ENCODE measurements around the gene KSR2.

The KSR2 gene

DNA sequence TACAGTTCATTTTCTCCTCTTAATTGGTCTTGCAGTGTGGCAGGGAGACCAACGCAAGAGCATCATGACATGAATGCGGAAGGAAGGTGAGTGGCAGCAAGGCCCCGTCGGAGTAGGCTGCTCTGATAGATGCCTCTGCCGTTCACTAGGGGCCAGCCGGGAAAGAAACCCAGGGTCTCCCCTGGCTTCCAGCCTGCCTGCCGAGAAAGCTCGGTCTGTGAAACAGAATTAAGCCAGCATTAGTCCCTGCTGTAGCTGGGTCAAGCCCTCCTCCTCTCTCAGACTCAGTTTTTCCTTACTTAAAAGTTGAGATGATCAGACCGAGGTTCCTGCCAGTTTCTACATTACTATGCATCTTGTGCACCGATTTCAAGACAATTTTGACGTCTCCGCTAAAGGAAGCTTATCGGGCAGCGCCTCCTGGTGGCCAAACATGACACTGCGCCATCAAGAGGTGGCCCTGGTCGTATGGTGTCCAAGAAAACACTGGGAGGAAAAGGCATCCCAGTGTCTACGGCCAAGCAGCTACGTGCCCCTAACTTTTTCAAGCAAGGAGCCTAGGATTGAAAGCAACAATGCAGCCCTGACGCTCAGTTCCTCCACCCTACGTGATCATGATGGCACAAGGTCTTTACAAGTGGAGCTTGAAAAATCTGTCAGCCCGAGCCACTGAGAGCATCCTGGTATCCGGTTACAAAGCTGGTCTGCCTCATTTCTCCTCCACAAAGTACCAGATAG is 131.6 kb downstream of the KSR2 start:
- no peaks in the 10 kb centered on the region for H3K36me3 Mint-ChIP-seq
- H3K9me3 Mint-ChIP-seq, result peaks cover 1% of the 10 kb centered on the region
- H3K27ac Mint-ChIP-seq, result no peak overlapping the region
- no peak overlapping the region for H3K4me3 Mint-ChIP-seq
- H3K4me1 Mint-ChIP-seq, result no peaks in the 10 kb centered on the region
- H3K27me3 Mint-ChIP-seq, result peaks cover 22% of the 10 kb centered on the region
- ATAC-seq, result peak; percentile 48

DNA sequence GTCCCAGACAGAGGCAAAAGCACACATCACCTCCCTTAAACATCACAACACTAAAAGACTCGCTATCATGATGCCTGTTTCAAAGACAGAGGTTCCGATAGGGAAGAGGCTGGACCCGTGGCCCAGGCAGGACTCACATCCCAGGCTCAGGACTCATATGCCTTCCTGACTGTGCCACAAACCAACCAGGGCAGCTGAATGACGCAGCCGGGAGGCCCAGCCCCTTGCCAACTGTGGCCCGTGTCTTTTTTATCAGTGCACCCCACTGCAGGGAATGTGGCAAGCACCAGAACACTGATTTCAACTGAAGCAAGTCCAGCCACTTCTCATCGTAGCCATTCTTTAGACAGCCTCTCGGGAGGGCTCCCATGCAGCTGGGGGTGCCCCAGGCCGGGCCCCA is 132.3 kb downstream of the KSR2 start:
- H3K27ac Mint-ChIP-seq, result no peak overlapping the region
- H3K4me1 Mint-ChIP-seq, result no peaks in the 10 kb centered on the region
- H3K27me3 Mint-ChIP-seq, result peaks cover 18% of the 10 kb centered on the region
- ATAC-seq, result no peak
- H3K4me3 Mint-ChIP-seq, result no peak overlapping the region
- H3K36me3 Mint-ChIP-seq, result no peaks in the 10 kb centered on the region
- no peaks in the 10 kb centered on the region for H3K9me3 Mint-ChIP-seq

DNA sequence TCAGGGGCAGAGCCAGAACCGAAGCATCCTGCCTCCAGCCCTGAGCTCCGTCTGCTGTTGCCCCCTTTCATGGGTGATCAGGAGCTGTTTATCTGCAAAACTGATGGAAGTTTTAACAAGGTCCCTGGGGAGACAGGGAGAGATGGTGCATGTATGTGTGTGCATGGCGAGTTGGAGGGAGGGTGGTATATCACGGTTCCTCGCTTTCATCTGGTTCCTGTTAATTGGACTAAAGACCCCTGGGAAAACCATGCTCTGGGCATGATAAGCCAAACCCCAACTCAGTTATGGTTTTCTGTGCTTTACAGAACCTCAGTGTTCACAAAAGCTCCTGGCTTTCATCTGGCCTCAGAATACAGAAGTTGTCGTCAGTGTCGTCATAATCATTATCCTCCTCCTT is 133.6 kb downstream of the KSR2 start:
- Mint-ChIP-seq H3K4me1 (no peaks in the 10 kb centered on the region), H3K36me3 (no peaks in the 10 kb centered on the region), H3K4me3 (no peak overlapping the region), H3K9me3 (no peaks in the 10 kb centered on the region), H3K27me3 (peaks cover 18% of the 10 kb centered on the region), H3K27ac (no peak overlapping the region)
- ATAC-seq, result no peak

DNA sequence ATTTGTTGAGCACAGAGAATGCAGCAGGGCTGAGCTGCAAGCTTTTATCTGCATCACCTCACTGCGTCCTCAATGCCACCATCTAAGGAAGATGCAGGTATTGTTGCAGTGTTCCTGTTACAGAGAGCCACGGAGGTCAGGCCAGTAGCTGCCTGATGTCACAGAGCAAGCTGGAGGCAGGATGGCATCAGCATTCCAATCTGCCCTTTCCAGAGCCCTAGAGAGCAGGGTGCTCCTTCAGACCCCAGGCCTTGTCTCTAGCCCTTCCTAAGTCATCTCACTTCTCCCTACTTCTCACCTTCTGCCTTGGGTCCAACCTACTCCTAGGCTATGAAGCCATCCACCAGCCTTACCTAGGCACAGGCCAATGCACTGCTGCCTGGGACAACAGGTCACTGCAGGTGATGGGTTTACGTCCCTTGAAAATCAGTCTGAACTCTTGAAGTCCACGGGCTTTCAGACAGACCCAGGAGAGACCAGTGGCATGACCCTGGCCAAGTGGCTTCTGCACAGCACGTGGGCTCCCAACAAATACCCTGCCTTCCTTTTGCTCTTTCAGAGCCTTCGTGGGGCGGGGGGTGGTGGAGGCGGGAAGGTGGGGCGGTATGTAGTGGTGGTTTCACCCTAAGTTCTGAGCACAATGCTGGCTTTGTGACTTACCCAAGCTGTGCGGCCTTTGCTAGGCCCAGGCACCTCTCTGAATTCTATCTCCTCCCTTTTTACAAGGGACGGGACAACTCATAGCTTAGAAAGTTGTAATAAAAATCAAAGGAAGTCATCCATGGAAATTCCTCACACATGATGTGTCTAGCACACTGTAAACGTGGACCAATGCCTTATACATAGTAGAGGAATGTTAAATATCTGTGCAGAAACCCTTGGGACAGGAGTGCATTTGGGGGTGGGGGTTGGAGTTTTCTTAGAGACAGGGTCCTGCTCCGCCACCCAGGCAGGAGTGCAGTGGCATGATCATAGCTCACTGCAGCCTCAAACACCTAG is 136.0 kb downstream of the KSR2 start:
- H3K36me3 Mint-ChIP-seq, result no peaks in the 10 kb centered on the region
- H3K4me3 Mint-ChIP-seq, result no peak overlapping the region
- H3K9me3 Mint-ChIP-seq, result peaks cover 9% of the 10 kb centered on the region
- no peak for ATAC-seq
- no peaks in the 10 kb centered on the region for H3K4me1 Mint-ChIP-seq
- H3K27ac Mint-ChIP-seq, result no peak overlapping the region
- H3K27me3 Mint-ChIP-seq, result peaks cover 7% of the 10 kb centered on the region

DNA sequence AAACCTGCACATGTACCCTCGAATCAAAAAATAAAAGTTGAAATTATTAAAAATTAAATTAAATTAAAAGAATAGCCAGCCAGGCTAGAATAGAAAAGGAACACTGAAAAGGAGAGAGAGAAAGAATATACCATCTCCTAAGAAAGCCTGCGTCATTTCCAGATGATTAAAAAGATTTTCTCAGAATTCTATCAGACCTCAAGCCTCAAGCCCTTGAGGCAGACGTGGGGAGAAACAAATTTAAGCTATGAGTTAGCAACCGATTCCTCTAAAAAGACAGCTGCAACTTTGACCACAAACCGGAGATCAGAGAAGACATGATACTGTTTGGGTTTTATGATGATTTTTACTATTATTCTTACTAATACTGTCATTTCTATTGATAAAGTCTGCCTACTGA is 138.3 kb downstream of the KSR2 start:
- H3K4me1 Mint-ChIP-seq, result no peaks in the 10 kb centered on the region

DNA sequence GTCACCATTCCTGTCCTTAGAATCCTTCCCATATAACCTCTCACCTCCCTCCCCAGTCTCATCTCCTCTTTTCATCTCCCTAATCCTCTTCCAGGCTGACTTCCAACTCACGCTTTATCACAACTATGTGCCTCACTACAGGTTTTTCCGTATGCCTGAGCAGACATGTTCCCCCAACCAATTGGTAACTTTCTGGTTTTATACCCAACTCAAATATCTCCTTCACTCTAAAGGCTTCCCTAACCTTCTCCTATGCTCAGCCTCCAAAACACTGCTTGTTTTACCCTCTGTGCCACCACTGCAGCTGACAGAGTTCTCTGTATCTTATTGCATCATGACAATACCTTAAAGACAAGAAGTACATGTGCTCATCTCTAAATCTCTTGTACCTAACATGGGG is 139.7 kb downstream of the KSR2 start:
- no peak overlapping the region for H3K27ac Mint-ChIP-seq
- ATAC-seq, result no peak

More for the DNA sequence above, 138.3 kb downstream of the KSR2 start:
- ATAC-seq, result no peak
- Mint-ChIP-seq H3K27ac (no peak overlapping the region), H3K9me3 (peaks cover 11% of the 10 kb centered on the region), H3K36me3 (no peaks in the 10 kb centered on the region), H3K27me3 (no peaks in the 10 kb centered on the region), H3K4me3 (no peak overlapping the region)

DNA sequence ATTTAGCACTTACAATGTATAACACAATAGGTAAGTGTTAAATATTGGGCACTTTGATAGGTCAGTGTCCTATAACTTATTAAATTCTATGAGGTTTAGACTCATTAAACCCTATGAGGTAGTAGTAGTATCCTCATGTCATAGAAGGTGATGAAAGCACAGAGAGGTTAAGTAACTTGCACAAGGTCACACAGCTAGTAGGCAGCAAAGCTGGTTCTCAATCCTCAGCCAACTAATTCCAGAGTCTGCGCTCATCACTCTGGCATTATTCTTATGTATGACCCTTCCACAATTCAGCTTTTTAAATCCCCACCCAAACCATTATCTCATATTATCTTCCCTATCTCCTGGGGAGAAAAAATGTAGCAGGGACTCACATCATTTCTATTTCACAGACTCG is 141.1 kb downstream of the KSR2 start:
- Mint-ChIP-seq H3K36me3 (no peaks in the 10 kb centered on the region), H3K27ac (no peak overlapping the region), H3K4me1 (no peaks in the 10 kb centered on the region), H3K4me3 (no peak overlapping the region), H3K9me3 (peaks cover 19% of the 10 kb centered on the region), H3K27me3 (no peaks in the 10 kb centered on the region)
- no peak for ATAC-seq

More for the DNA sequence above, 139.7 kb downstream of the KSR2 start:
- Mint-ChIP-seq H3K36me3 (no peaks in the 10 kb centered on the region), H3K9me3 (peaks cover 12% of the 10 kb centered on the region), H3K4me3 (no peak overlapping the region), H3K27me3 (no peaks in the 10 kb centered on the region), H3K4me1 (no peaks in the 10 kb centered on the region)

DNA sequence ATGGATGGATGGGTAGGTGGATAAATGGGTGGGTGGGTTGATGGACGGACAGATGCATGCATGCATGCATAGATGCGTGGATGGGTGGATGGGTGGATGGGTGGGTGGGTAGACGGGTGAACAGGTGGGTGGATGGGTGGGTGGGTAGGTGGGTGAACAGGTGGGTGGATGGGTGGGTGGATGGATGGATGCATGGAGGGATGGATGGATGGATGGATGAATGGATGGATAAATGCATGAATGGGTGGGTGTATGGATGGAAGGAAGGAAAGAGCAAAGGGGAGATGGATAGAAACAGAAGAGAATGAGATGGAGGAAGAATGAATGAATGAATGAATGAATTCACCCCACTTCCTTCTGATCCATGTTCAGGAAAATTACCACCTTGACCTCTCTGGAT is 143.0 kb downstream of the KSR2 start:
- H3K9me3 Mint-ChIP-seq, result peaks cover 19% of the 10 kb centered on the region
- H3K4me1 Mint-ChIP-seq, result no peaks in the 10 kb centered on the region
- no peak for ATAC-seq
- H3K36me3 Mint-ChIP-seq, result no peaks in the 10 kb centered on the region
- H3K27me3 Mint-ChIP-seq, result no peaks in the 10 kb centered on the region
- no peak overlapping the region for H3K27ac Mint-ChIP-seq
- H3K4me3 Mint-ChIP-seq, result no peak overlapping the region

DNA sequence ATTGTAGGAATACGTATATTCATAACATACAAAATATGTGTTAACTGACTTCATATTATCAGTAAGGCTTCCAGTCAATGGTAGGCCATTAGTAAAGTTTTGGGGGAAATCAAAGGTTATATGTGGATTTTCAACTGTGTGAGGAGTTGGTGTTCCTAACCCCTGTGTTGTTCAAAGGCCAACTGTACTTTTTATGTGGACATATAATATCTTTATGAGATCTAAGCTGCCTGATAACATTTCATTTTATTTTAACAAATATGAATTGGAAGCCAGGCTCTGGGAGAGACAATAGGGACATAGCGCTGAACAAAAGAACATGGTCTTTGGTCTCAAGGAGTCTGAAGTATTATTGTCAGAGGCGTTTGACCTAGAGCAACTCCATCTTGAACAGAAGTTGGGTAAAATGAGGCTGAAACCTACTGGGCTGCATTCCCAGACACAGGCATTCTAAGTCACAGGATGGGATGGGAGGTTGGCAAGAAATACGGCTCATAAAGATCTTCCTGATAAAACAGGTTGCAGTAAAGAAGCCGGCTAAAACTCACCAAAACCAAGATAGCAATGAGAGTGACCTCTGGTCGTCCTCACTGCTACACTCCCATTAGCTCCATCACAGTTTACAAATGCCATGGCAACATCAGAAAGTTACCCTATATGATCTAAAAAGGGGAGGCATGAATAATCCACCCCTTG is 147.2 kb downstream of the KSR2 start:
- Mint-ChIP-seq H3K27me3 (peaks cover 11% of the 10 kb centered on the region), H3K36me3 (no peaks in the 10 kb centered on the region), H3K4me3 (no peak overlapping the region), H3K27ac (no peak overlapping the region), H3K9me3 (peaks cover 9% of the 10 kb centered on the region), H3K4me1 (no peaks in the 10 kb centered on the region)
- ATAC-seq, result no peak

DNA sequence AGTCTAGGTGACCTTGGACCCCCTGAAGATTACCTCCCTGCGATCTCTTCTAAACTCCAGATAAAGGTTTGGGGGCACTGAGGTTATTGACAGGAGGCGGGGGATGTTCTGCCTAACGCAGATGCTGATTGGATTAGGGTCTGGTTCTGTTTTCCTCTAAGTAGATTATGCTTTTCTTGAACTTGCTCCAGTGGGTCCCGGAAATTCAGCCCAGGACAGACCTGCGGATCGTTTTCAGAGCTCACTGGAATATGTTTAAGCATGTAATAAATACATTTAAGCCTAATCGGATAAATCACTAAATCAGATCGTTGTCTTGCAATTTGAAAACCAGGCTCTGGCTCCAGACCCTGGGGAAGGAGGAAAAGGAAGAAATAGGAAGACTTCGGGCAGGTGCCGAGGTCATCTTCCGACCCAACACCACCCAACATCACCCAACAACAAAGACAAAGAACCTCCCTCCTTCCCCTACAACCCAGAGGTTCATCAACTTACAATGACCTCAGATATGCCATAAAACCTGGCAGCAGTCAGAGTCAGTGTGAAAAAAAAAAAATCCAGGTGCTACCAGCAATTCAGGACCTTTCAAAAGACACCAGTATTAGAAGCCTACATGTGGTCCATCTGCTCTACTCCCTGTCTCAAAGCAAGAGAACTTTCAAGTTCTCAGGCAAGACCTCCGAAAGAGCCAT is 148.4 kb downstream of the KSR2 start:
- H3K27ac Mint-ChIP-seq, result no peak overlapping the region
- H3K4me3 Mint-ChIP-seq, result no peak overlapping the region
- no peaks in the 10 kb centered on the region for H3K36me3 Mint-ChIP-seq
- no peak for ATAC-seq
- H3K4me1 Mint-ChIP-seq, result no peaks in the 10 kb centered on the region
- peaks cover 7% of the 10 kb centered on the region for H3K9me3 Mint-ChIP-seq
- H3K27me3 Mint-ChIP-seq, result peaks cover 11% of the 10 kb centered on the region

DNA sequence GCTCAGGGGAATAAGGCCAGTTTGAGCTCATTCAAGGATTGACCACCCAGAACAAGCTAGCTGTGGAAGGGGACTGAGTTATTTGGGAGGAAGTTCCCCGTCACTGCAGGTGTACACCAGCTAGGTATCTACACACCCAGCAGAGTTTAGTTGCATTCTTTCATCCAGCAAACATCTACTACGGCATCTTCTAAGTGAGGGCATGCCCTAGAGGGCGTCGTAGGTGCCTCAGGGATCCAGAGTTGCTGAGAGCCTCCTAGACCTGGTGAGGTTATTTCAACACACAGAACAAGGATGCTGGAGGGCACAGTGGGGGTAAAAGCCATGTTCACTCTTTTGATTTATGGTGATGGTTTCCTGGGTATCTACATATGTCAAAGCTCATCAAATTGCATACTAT is 149.6 kb downstream of the KSR2 start:
- H3K9me3 Mint-ChIP-seq, result peaks cover 6% of the 10 kb centered on the region
- no peaks in the 10 kb centered on the region for H3K4me1 Mint-ChIP-seq
- no peaks in the 10 kb centered on the region for H3K36me3 Mint-ChIP-seq
- ATAC-seq, result no peak
- peaks cover 11% of the 10 kb centered on the region for H3K27me3 Mint-ChIP-seq
- H3K27ac Mint-ChIP-seq, result no peak overlapping the region
- no peak overlapping the region for H3K4me3 Mint-ChIP-seq

DNA sequence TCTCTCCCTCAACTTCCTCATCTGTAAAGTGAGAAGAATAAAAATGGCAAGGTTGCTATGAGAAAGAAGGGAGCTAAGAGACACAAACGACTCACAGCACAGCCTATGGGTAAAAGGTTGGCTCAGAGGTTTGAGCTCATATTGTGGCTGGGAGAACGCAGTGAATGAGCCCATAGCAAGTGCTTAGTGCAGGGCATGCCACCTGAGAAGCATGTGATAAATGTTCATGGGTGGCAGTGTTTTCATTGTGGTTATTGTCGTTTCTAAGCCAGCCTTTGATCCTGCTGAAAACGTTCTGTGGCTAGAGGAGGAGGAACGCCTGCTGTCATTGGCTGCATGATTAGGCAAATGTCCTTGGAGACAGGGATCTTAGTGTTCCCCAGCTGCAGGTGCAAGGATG is 150.4 kb downstream of the KSR2 start:
- no peaks in the 10 kb centered on the region for H3K4me1 Mint-ChIP-seq
- no peak for ATAC-seq
- H3K9me3 Mint-ChIP-seq, result peaks cover 7% of the 10 kb centered on the region
- H3K27ac Mint-ChIP-seq, result no peak overlapping the region
- peaks cover 11% of the 10 kb centered on the region for H3K27me3 Mint-ChIP-seq
- no peaks in the 10 kb centered on the region for H3K36me3 Mint-ChIP-seq
- H3K4me3 Mint-ChIP-seq, result no peak overlapping the region

DNA sequence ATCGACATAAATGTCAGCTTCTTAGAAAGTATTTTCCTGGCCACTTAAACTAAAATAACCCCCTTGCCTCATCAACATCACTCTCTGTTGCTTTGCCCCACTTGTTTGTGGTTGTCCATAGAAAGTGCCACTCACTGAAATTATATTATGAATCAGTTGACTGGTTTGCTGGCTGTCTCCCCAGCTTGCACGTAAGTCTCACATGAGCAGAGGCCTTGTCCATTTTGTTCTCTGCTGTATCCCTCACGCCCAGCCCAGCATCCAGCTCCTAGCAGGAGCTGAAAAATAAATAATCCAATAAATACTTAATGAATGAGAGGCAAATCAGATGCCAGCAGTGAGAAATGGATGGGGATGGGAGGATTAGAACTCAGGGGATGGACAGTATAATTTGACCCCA is 159.3 kb downstream of the KSR2 start:
- peaks cover 19% of the 10 kb centered on the region for H3K27me3 Mint-ChIP-seq
- no peak overlapping the region for H3K27ac Mint-ChIP-seq
- no peaks in the 10 kb centered on the region for H3K4me1 Mint-ChIP-seq
- peaks cover 2% of the 10 kb centered on the region for H3K9me3 Mint-ChIP-seq
- no peak overlapping the region for H3K4me3 Mint-ChIP-seq
- ATAC-seq, result no peak
- H3K36me3 Mint-ChIP-seq, result no peaks in the 10 kb centered on the region

DNA sequence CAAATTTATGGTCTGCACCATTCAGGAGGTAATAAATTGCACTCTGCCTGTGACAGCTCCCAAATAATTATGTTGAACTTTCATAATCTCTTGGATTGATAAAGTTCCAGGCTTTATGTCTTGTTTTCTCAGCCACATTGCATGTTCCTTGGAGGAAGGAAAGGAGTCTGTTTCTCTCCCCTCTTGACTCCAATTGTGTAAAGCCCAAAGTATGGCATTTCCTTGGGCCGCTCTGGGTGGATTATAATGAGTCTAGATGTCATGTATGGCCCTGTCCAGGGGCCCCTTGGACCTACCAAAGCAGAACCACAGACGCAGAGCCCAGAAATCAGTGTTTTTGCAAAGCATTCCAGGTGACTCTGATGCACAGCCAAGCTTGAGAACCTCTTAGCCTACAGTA is 160.8 kb downstream of the KSR2 start:
- no peaks in the 10 kb centered on the region for H3K9me3 Mint-ChIP-seq
- ATAC-seq, result no peak
- H3K27ac Mint-ChIP-seq, result no peak overlapping the region
- H3K27me3 Mint-ChIP-seq, result peaks cover 19% of the 10 kb centered on the region
- no peaks in the 10 kb centered on the region for H3K36me3 Mint-ChIP-seq
- no peaks in the 10 kb centered on the region for H3K4me1 Mint-ChIP-seq
- no peak overlapping the region for H3K4me3 Mint-ChIP-seq

DNA sequence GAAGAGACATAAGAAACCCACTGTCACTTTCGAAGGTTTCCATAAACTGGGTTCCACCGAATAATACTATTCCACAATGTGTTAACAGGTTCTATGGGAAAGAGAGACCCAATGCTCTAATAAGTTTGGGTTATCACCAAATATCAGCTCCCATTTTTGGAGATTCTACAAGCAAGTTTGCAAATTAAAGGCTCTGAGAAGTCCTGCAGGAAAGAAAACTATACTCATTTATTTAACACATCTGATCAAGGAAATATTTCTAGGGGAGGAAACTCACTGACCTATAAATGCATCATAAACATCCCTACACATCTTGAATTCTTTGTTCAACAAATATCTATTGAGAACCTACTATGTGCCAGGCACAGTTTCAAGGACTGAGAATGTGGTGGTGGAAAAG is 161.4 kb downstream of the KSR2 start:
- Mint-ChIP-seq H3K27me3 (peaks cover 19% of the 10 kb centered on the region), H3K27ac (no peak overlapping the region), H3K9me3 (no peaks in the 10 kb centered on the region), H3K4me3 (no peak overlapping the region), H3K36me3 (no peaks in the 10 kb centered on the region), H3K4me1 (no peaks in the 10 kb centered on the region)
- no peak for ATAC-seq

All from stimulated activated memory B cell treated with anti-CD40 and anti-IgM and Interleukin-4, amounts not matched to agents 10 μg/mL and 1 μg/mL and 100 μg/mL, for 72 hours (primary cell).